Erythroblast (primary cell): Measurements from ENCODE around the gene CDCA7L.

Experiments
- GATA1 ChIP-seq: IDR thresholded peaks from 2 replicates; pipeline ENCODE4 v1.6.1; 2011; ENCODE audit warnings: low read depth, mild to moderate bottlenecking, control low read depth, low read length, moderate library complexity
- POLR2A ChIP-seq: IDR thresholded peaks from 2 replicates; pipeline ENCODE4 v1.6.1; 2011; ENCODE audit warnings: mild to moderate bottlenecking, low read length

- TF ChIP-seq POLR2A (no peak), GATA1 (no peak)
Observed at GRCh38 chr7:21942955-21943354, 2.7 kb downstream of the CDCA7L start.
